GM18861 (cell line): ENCODE results near the gene FAM53A.

ENCODE experiments used
- ATAC-seq: cut with Tn5 transposase; IDR thresholded peaks from one replicate; pipeline ENCODE4 v1.9.1; 2021; ENCODE audit not compliant: unreplicated experiment

FAM53A gene

DNA sequence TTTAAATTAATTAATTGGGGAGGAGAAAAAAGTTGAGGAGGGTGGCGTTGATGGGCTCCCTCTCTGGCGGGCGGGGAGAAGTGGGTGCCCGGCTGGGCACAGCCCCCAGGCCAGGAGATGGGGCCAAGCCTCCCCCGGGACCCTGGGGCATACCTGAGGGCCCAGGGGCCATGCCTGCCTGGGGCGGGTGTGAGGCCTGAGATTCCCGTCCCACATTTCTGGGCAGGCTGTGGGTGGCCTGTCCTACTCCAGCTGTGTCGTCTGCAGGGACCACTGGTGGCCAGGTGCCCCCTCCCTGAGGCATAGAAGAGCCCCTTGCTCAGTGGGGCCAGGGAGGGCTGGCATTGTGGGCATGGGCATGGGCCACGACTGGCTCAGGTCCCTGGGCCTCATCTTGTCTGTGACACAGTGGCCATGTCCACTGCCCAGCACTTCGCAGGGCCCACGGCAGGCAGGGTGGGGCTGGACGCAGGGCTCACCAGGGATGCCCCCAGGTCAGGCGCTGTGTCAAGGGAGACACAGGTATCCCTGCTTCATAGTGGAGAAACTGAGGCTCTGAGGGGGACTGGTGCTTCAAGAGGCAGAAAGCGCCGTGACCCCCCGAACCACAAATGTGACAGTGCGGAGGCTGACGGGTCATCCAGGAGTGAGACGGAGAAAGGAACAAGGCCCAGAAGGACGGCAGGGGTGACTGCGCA lies 60.1 kb downstream of the FAM53A start:
- no peak for ATAC-seq

DNA sequence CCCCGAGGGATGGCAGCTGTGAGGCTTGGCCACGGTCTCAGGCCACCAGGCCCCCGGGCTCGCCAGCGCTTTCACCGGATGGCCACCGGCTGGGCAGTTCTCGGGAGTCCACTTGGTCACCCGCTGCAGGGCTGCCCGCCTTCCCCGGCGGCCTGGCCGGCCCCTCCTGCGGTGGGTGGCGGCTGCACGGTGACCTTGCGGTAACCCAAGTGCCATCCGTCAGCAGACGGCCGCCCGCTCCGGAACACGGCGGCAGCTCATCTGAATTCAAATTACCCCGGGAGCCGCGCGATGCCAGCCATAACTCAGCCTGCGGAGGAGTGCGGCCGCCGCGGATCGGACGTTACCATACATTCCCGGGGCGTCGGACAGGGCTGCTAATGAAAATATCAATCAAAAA lies 60.7 kb downstream of the FAM53A start:
- ATAC-seq = no peak

GRCh38 chr4:1622956-1623355 lies 61.2 kb downstream of the FAM53A start:
- ATAC-seq = no peak

GRCh38 chr4:1622238-1622637 lies 61.9 kb downstream of the FAM53A start:
- no peak for ATAC-seq

GRCh38 chr4:1621526-1621925 lies 62.6 kb downstream of the FAM53A start:
- no peak for ATAC-seq

DNA sequence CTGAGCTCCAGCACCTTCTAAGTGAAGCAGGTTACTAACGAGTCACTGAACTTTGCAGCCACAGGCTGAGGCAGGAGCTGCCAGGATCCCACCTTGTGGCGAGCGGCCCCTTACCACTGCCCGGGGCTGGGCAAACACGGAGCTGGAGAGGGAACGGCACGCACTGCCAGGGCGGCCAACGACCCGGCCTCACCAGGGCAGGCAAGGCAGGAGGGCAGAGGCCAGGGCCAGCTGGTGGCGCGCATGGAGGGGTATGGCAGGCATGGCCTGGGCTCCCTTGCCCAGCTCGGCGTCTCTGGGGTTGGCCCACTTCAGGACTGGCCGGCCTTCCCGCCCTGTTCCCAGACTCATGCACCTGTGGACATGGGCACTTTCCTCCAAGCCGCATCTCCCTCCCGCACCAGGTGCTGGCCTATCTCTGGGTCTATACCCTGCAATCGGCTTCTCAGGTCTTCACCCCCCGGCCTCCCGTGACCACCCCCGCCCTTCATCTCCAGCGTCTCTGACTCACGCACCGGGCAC lies 64.9 kb downstream of the FAM53A start:
- ATAC-seq = no peak

- ATAC-seq = no peak
Measured at GRCh38 chr4:1618438-1618837, 65.7 kb downstream of the FAM53A start.

- no peak for ATAC-seq
Measured at GRCh38 chr4:1616557-1616930, 67.6 kb downstream of the FAM53A start.

DNA sequence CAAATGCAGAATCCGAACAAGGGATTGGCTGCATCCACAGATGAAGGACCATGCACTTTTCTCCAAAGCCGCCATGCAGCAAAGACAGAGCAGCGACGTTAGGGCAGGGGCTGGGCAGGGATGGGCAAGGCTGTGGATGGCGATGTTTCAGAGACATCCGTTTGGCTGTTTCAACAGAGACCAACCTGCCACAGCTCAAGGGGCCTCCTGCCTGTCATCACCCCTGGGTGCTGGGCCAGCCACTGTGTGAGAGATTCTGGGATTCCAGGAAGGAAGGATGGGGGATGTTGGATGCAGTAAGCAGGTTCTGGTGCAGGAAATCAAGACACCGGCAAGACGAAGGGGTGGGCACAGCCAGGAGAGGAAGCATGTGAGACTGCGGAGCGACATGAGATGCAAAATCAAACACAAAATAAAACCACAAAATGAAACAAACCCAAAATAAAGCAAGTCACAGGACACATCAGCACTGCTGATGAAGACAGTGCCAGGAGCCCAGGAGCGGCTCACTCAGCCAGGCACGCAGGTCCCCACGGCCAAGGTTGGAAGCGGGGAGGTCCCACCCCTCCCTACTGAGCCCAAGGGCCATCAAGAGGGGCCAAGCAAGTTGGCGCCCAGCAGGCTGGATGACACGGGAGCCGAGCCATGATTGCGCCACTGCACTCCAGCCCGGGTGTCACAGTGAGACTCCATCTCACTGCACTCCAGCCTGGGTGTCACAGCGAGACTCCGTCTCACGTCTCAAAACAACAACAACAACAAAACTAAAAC lies 68.1 kb downstream of the FAM53A start:
- ATAC-seq = no peak

- no peak for ATAC-seq
Measured at GRCh38 chr4:1614854-1615595, 69.1 kb downstream of the FAM53A start.

- ATAC-seq = no peak
Measured at GRCh38 chr4:1614502-1614853, 69.6 kb downstream of the FAM53A start.

DNA sequence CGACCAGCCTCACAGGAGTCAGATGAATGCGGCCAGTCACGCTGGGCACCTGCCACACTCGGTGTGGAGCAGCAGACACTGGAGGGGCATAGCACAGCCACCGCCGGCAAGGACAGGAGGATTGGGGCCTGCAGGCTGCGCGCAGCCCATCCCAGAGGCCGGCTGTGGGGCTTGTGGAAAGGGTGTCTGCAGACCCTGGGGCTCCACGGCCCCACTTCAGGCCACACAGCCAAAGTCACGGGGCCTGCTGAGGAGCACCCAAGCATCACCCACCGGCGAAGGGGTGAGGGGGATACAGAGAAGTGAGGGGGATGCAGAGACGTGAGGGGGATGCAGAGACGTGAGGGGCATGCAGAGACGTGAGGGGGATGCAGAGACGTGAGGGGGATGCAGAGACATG lies 70.1 kb downstream of the FAM53A start:
- no peak for ATAC-seq

GRCh38 chr4:1613099-1613495 lies 71.0 kb downstream of the FAM53A start:
- ATAC-seq = no peak

DNA sequence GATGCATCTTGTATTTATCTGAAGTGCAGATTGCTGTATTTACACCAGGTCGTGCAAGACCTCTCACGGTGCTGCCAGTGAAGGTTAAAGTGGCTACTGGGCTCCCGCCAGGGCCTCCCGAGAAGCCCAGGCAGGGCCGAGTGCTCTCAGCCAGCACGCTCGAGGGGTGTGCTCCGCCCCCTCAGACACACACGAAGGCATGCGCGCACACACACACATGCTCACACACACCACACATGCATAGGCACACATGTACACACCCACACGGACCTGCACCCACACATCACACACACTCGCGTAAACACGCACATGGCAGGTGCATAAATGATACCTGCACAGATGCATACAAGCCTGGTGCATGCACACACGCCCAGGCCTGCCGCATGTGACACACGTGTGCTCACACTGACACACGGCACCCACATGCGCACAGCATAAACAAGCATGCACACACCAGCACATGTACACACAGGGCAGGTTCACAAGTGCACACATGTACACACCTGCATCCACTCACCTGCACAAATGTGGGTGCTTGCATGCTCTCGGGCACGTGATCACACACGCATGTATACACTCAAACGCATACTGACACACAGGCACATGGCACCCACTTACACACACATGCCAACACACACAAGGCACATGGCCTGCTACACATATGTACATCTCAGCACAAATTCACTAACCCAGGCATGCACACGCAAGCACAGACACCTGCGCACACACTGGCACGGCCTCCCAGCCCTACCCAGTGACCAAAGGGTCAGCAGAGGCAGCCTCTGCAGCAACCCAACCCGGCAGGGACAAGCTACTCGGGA lies 71.6 kb downstream of the FAM53A start:
- no peak for ATAC-seq

DNA sequence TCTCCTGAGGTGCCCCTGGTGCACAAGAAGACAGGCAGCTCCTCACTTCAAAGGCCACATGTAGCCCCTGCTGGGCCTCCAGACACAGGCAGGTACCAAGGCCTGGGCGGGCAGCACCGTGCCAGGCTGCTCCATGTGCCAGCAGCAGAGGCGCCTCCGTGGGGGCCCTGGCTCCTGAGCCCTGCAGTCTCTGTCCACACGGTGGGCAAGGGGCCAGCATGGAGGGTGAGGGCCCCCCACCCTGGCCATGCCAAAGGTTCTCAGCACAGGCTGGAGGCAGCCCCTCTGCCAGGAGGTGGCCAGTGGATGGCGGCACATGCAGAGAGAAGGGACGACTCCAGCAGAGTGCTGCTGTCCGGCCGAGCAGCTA lies 72.6 kb downstream of the FAM53A start:
- no peak for ATAC-seq

GRCh38 chr4:1610791-1611500 lies 73.2 kb downstream of the FAM53A start:
- no peak for ATAC-seq

DNA sequence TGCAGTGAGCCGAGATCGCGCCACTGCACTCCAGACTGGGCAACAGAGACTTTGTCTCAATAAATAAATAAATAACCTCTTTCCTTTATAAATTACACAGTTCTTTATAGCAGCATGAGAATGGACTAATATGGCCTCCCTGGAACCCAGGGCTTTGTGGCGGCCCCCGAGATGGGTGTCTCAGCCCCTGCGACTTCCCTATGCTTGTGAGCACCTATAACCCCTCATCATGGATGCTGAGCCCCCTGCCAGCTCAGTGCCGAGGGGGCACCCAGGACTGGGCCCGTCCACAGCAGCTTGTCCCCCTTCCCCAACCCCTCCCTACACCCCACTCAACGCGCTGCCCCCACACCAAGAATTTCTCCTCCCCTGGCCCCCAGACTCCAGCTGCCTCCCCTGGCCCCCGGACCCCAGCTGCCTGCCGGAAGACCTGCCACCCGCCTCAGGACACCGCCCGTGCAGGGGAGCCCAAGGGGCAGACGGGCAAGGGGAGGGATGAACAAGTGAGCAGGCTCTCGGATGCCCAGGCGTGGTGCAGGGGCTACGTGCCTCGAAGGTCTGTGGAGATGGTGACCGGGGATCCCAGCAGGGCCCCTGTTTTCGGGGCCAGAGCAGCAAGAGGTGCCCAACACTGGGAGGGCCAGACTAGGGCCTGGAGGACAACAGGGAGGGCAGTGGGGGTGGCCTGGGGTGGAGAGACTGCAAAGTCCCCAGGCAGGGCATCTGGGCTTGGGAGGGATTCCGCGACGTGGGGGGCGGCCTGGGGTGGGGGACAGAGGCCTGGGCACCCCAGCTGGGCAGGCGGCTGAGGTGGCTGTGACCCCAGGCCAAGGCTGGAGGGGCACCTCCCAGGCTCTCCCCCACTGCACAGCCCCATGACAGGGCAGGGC lies 74.0 kb downstream of the FAM53A start:
- ATAC-seq = no peak

GRCh38 chr4:1608821-1609500 lies 75.2 kb downstream of the FAM53A start:
- no peak for ATAC-seq
